HG03565 (cell line): ENCODE measurements around the gene HPRT1.
A peak's percentile ranks its signal among the peaks of the same experiment; 100 is the strongest.

Source experiments
- ATAC-seq: cut with Tn5 transposase; IDR thresholded peaks from one replicate; pipeline ENCODE4 v1.9.1; 2021; ENCODE audit warnings: mild to moderate bottlenecking, moderate library complexity; ENCODE audit not compliant: unreplicated experiment

Gene HPRT1

GRCh38 chrX:134472041-134472440, 12.1 kb downstream of the HPRT1 start:
- ATAC-seq: no peak

GRCh38 chrX:134476284-134476683, 16.3 kb downstream of the HPRT1 start:
- ATAC-seq: no peak

DNA sequence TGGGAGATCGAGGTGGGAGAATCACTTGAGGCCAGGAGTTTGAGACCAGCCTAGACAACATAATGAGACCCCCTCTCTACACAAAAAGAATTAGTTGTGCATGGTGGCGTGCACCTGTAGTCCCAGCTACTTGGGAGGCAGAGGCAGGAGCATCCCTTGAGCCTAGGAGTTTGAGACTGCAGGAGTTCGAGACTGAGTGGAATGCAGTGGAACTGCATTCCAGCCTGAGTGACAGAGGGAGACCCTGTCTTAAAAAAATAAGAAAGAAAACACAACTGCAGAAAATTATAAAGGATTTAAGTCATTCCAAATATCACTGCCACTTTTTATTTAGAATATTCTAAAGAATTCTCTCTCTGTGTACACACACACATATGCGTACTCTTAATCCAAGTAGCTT, 18.4 kb downstream of the HPRT1 start:
- no peak for ATAC-seq

GRCh38 chrX:134480061-134480460, 20.1 kb downstream of the HPRT1 start:
- no peak for ATAC-seq

DNA sequence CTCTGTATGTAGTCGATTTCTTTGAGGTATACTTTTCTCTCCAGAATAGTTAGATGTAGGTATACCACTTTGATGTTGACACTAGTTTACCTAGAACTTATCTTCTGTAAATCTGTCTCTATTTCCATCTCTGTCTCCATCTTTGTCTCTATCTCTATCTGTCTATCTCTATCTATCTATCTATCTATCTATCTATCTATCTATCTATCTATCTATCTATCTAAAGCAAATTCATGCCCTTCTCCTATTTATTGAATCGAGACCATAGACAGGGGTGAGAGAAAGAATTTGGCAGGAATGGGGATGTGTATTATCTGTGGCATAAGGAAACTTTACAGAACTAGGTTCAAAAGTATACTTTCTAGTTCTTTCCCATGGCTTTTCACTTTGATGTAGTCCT, 21.4 kb downstream of the HPRT1 start:
- no peak for ATAC-seq

DNA sequence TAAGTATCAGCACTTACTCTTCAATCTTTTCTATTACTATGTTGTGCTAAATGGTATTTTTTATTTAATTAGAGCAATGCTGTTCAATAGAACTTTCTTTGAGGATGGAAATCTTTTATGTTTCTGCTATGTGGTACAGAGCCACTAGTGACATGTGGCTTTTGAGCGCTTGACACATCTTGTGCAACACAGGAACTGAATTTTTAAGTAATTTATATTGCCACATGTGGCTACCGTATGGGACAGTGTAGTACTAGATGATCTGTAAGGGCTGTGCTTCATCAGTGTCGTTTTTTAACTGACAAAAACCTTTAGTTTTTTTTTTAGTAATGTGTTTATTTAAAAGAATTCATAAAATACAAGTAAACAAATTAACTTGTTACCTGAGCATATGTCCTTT, 22.4 kb downstream of the HPRT1 start:
- ATAC-seq: no peak

DNA sequence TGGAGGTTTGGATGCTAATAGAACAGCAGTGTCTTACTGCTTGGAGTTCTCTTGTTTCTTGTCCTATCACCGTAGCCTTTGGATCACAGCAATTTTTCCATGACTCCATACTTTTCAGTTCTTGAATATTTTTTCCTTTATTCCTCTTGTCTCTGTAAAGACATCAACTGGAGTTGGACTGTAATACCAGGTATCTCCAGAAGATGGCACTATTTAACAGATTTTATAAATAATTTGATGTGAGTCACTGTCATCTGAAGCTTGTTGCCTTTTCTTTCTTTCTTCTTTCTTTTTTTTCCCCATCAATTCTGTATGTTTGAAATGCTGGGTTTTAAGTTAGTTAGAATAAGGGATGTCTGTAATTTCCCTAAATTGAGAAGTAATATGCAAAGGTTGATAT, 24.1 kb downstream of the HPRT1 start:
- no peak for ATAC-seq

DNA sequence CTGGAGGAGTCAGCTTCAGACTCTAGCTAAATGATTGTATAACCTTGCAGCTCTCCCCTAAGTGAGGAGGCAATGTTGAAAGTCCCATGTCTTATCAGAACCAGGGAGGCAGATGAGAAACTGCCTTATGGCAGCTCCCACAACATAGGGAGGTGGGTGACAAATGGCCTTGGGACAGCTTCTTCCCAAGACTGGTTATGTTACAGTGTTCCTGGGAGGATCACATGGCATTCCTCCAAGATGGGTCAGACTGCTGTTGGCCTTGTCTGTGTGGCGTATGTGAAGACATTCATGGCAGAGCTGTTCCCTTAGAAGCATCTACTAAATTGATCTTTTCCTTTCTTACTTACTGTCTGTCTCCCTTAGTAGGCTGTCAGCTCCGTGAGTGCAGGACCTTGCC, 42.0 kb downstream of the HPRT1 start:
- ATAC-seq: no peak

- no peak for ATAC-seq
These were observed 42.7 kb downstream of the HPRT1 start for GRCh38 chrX:134502686-134503085.

DNA sequence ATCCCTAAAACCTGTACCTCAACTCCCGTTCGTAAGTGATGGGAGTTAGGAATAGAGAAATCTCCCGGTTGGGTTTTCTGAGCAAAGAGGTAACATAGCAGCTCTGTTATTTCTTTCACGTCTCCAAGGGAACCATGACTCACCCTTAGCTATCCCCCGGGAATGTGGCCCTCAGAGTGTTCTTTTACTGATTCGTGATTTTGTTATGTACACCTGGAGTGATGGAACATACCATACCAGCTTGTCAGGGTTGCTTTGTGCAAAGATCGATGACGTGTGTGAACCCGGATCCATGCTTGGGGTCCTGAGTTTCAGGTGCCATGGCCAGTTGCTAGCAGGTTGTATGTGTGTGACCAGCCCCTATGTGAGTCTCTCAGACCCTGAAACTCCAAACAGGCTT, 52.6 kb downstream of the HPRT1 start:
- no peak for ATAC-seq

DNA sequence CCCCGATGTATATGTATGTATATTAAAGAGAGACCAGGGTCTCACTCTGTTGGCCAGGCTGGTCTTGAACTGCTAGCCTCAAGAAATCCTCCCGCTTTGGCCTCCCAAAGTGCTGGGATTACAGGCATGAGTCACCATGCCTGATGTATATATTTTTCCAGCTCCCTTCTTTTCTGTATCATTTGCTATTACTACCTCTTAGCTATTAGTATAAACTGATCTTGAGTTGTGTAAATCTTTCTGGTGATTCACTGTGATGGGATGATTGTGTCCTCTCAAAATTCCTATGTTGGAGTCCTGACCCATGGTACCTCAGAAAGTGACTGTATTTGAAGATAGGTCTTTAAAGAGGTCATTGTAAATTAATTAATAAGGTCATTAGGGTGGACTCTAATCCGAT, 53.1 kb downstream of the HPRT1 start:
- ATAC-seq: no peak

DNA sequence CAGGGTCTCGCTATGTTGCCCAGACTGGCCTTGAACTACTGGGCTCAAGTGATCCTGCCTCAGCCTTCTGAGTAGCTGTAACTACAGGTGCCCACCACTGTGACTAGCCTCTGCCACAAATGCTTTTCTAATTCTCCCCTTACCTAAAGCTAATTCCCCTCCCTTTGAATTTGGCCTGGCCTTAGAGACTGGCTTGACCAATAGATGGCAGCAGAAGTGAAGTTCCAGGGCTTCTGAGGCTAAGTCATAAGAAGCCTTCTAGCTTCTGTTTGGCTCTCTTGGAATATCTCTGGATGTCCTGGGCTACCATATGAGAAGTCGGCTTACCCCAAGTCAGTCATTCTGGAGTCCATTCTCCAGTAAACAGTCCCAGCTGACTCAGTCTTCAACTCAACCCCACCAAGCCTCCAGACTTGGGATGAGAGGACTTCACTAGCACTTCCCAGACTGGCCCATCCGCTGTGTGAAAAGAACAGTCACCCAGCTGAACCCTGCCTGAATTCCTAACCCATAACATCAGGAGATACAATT, 61.0 kb downstream of the HPRT1 start:
- no peak for ATAC-seq

DNA sequence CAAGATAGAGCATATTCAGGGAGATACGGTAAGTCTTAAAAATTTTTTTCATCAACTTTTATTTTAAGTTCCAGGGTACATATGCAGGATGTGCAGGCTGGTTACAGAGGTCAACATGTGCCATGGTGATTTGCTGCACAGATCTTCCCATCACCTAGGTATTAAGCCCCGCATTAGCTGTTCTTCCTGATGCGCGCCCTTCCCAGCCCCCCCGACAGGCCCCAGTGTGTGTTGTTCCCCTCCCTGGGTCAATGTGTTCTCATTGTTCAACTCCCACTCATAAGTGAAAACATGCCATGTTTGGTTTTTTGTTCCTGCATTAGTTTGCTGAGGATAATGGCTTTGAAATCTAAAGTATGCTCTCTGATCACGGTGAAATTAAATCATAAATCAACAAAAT, 64.2 kb downstream of the HPRT1 start:
- ATAC-seq: no peak

GRCh38 chrX:134525086-134525792, 65.3 kb downstream of the HPRT1 start:
- ATAC-seq: no peak

DNA sequence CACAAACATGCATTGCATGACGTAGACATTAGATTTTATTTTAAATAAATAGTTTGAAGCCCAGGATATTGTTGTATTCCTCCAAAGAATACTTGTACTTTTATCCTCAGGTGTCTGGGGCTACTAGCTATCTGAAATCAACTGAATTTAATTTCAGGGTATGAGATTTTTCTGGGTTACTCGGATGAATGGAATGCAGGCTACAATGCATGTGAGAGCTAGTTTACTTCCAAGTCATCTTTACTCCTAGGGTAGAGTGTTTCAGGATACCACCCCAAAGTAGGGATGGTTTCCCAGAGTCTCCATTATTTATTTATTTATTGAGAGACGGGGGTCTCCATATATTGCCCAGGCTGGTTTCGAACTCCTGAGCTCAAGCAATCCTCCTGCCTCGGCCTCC, 66.4 kb downstream of the HPRT1 start:
- ATAC-seq: no peak

GRCh38 chrX:134528960-134529359, 69.0 kb downstream of the HPRT1 start:
- ATAC-seq: peak; percentile 36

GRCh38 chrX:134529481-134529880, 69.5 kb downstream of the HPRT1 start:
- ATAC-seq: no peak

DNA sequence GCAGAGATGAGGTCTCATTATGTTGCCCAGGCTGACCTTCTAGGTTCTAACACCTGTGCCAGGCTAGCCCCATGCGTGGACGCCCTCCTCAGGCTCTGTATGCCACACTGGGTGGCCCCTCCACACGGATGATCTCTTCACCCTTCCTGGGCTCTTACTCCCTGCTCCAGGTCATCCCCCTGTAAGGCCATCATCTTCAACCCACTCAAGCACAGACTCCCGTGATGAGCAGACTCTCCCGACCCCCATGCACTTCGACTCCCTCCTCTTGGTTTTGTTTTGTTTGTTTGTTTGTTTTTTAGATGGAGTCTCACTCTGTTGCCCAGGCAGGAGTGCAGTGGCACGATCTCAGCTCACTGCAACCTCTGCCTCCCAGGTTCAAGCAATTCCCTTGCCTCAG, 70.9 kb downstream of the HPRT1 start:
- no peak for ATAC-seq

GRCh38 chrX:134533352-134533751, 73.4 kb downstream of the HPRT1 start:
- ATAC-seq: no peak

DNA sequence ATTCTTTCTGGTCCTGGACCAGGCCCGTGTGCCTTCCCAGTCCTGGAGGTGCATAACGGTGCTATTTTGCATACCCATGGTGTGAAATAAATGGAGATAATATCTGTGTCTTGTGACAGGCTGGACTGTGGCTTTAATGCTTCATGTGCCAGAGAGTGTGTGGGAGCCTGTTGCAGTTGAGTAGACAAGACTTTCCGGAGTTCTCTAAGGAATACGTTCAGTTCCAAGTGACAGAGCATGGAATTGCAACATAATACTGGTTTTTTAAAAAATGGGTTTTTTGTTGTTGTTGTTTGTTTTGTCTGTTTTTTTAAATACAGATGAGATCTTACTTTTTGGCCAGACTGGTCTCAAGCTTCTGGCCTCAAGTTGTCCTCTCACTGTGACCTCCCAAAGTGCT, 74.0 kb downstream of the HPRT1 start:
- no peak for ATAC-seq

GRCh38 chrX:134537179-134537955, 77.4 kb downstream of the HPRT1 start:
- ATAC-seq: no peak

DNA sequence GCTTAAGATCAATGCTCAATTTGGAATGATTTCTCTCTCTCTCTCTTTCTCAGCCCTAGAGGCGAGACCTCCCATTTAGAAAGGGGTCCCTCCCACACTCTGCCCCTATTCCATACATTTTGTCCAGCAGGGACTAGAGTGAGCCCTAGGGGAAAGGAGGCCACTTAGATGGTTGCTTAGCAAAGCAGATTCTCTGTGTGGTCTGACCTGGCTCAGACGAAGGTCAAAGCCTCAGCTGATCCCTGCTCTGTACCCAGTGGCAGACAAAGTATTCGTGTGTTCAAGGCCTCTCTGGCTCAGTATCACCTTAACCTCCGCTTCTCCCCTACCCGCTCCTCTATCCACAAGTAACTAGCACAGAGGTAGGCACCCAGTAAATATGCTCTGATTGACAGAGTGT, 78.4 kb downstream of the HPRT1 start:
- no peak for ATAC-seq
